ENCODE results near the gene ULBP3. TPM values are rescaled to one million over a fixed set of nuclear protein-coding genes. Genes with fewer than 3 reads are reported as not detected.

The ULBP3 gene
- total RNA-seq, 3 donors from 2014 or later: 0.64 to 2.0 (median 0.73) TPM

DNA sequence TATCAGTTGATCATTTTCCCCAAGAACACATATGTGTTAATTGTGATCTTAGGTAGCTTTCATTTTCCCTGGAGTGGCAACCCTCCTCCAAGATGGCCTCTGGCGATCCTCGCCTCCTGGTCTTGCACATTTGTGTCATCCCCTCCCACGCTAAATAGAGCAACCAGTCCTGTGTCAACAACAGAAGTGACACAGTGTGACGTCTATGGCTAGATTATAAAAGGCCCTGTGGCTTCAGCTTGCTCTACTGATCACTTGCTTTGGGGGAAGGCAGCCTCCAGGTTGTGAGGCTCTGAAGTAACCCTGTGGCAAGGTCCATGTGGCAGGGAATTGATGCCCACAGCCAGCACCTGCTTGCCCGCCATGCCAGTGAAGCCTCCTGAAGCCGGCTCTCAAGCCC, 43.3 kb upstream of the ULBP3 start:
- Histone ChIP-seq H3K27ac (no peak overlapping the region), H3K4me3 (no peak overlapping the region), H3K27me3 (no peaks in the 10 kb centered on the region), H3K36me3 (no peaks in the 10 kb centered on the region), H3K4me1 (no peaks in the 10 kb centered on the region), H3K9me3 (no peaks in the 10 kb centered on the region)
- no peak for DNase-seq (ENCODE audit: low spot score in 2 of 2)
- intact Hi-C loops (cut with DNase I; ENCODE audit: low total_unique reads): no loop called here
- TF ChIP-seq CTCF (IDR thresholded peaks at IDR 0.05) (no peak), POLR2AphosphoS5 (IDR thresholded peaks at IDR 0.05) (no peak)

GRCh38 chr6:150102750-150103270, 33.9 kb upstream of the ULBP3 start:
- no peaks in the 10 kb centered on the region for H3K36me3 ChIP-seq
- intact Hi-C loops (cut with DNase I; ENCODE audit: low total_unique reads): no loop called here
- no peak overlapping the region for H3K27ac ChIP-seq
- H3K9me3 ChIP-seq: no peaks in the 10 kb centered on the region
- H3K4me1 ChIP-seq: no peaks in the 10 kb centered on the region
- TF ChIP-seq POLR2A (IDR thresholded peaks at IDR 0.05) (no peak), POLR2AphosphoS5 (IDR thresholded peaks at IDR 0.05) (no peak), CTCF (IDR thresholded peaks at IDR 0.05) (no peak)
- no peaks in the 10 kb centered on the region for H3K27me3 ChIP-seq
- no peak overlapping the region for H3K4me3 ChIP-seq
- no peak for DNase-seq (ENCODE audit: low spot score in 2 of 2)

DNA sequence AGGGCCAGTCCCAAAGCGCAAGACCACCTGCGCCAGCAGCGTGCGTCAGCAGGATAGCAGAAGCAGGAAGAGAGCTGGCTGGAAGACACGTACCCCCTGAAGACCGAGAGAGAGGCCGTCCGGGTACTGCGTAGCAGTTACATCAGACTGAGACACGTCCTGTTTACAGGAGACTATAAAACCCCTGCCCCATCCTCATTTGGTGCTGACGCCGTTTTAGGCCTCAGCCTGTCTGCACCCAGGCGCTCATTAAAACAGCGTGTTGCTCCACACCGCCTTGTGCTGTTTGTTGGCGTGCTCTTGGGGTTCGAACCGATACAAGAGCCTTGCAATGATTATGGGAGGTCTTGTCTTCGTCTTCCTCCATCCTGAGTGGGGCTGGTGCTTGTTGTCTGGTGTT, 31.8 kb upstream of the ULBP3 start:
- Histone ChIP-seq H3K4me1 (no peaks in the 10 kb centered on the region), H3K9me3 (no peaks in the 10 kb centered on the region), H3K27ac (no peak overlapping the region), H3K27me3 (no peaks in the 10 kb centered on the region), H3K36me3 (no peaks in the 10 kb centered on the region), H3K4me3 (no peak overlapping the region)
- TF ChIP-seq POLR2AphosphoS5 (IDR thresholded peaks at IDR 0.05) (no peak), CTCF (IDR thresholded peaks at IDR 0.05) (no peak), POLR2A (IDR thresholded peaks at IDR 0.05) (no peak)
- no peak for DNase-seq (ENCODE audit: low spot score in 2 of 2)
- intact Hi-C loops (cut with DNase I; ENCODE audit: low total_unique reads): no loop called here

DNA sequence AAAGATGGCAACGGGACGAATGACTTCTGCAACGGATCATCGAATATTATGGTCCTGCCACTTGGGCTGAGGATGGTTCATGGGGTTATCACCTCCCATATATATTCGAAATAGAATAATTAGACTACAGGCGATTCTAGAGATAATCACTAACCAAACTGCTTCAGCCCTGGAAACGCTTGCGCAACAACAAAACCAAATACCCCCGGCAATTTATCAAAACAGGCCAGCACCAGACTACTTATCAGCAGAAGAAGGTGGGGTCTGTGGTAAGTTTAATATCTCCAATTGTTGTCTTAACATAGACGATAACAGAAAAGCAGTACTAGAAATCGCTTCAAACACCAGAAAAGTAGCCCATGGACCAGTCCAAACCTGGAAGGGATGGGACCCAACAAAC, 31.0 kb upstream of the ULBP3 start:
- no peak for DNase-seq (ENCODE audit: low spot score in 2 of 2)
- Histone ChIP-seq H3K4me3 (no peak overlapping the region), H3K27me3 (no peaks in the 10 kb centered on the region), H3K4me1 (no peaks in the 10 kb centered on the region), H3K36me3 (no peaks in the 10 kb centered on the region), H3K27ac (no peak overlapping the region), H3K9me3 (no peaks in the 10 kb centered on the region)
- no peak for TF ChIP-seq POLR2AphosphoS5 (IDR thresholded peaks at IDR 0.05)
- no peak for TF ChIP-seq POLR2A (IDR thresholded peaks at IDR 0.05)
- TF ChIP-seq CTCF (IDR thresholded peaks at IDR 0.05): no peak
- intact Hi-C loops (cut with DNase I; ENCODE audit: low total_unique reads): no loop called here

- Histone ChIP-seq H3K9me3 (no peaks in the 10 kb centered on the region), H3K4me1 (no peaks in the 10 kb centered on the region), H3K36me3 (no peaks in the 10 kb centered on the region), H3K4me3 (no peak overlapping the region), H3K27ac (no peak overlapping the region), H3K27me3 (no peaks in the 10 kb centered on the region)
- TF ChIP-seq POLR2A (IDR thresholded peaks at IDR 0.05): no peak
- no peak for DNase-seq (ENCODE audit: low spot score in 2 of 2)
- intact Hi-C loops (cut with DNase I; ENCODE audit: low total_unique reads): no loop called here
These were observed 30.6 kb upstream of the ULBP3 start for GRCh38 chr6:150099546-150099945.

DNA sequence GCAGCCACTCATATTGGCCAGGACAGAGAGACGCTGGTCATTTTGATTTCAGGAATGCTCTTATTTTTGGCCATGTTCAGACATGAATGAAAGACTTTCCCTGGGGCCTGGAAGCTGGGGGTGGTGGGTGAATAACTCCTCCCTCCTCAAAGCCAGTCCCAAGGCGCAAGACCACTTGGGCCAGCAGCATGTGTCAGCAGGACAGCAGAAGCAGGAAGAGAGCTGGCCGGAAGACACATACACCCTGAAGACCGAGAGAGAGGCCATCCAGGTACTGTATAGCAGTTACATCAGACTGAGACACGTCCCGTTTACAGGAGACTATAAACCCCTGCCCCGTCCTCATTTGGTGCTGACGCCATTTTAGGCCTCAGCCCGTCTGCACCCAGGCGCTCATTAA, 29.2 kb upstream of the ULBP3 start:
- intact Hi-C loops (cut with DNase I; ENCODE audit: low total_unique reads): no loop called here

More for the DNA sequence above, 29.2 kb upstream of the ULBP3 start:
- Histone ChIP-seq H3K27ac (no peak overlapping the region), H3K9me3 (no peaks in the 10 kb centered on the region), H3K4me3 (no peak overlapping the region), H3K36me3 (no peaks in the 10 kb centered on the region), H3K27me3 (no peaks in the 10 kb centered on the region), H3K4me1 (no peaks in the 10 kb centered on the region)
- TF ChIP-seq POLR2A (IDR thresholded peaks at IDR 0.05) (no peak), POLR2AphosphoS5 (IDR thresholded peaks at IDR 0.05) (no peak), CTCF (IDR thresholded peaks at IDR 0.05) (no peak)
- no peak for DNase-seq (ENCODE audit: low spot score in 2 of 2)
